Upper lobe of left lung (tissue), 6 donors: Measurements from ENCODE around the gene PIH1D2. TPM values are rescaled to one million over a fixed set of nuclear protein-coding genes. Genes with fewer than 3 reads are reported as not detected.
"Not testable (repeated sequence)": the region's sequence is repeated elsewhere in the genome, so short reads cannot be mapped to it uniquely, and the experiment has no call there.

Experiments used
- ATAC-seq, 2 donors: fragments of 200-7000 bp; cut with Tn5 transposase; one replicate each; pipeline ENCODE4 v1.9.1; 2022; ENCODE audit warnings: mild to moderate bottlenecking in 2 of 2, moderate library complexity in 2 of 2; ENCODE audit not compliant: low FRiP score in 2 of 2
- DNase-seq, 2 donors: peaks; one replicate each; pipeline ENCODE4 v3.0.0-alpha.2; 2019 to 2020
- H3K27ac ChIP-seq, 4 donors: fragments of 200-600 bp; sonication (generic); one replicate each; pipeline ENCODE4 v1.5.1; 2016 to 2019
- H3K27me3 ChIP-seq, 4 donors: fragments of 200-600 bp; sonication (generic); one replicate each; pipeline ENCODE4 v1.5.1; 2017 to 2019
- H3K36me3 ChIP-seq, 4 donors: fragments of 200-600 bp; sonication (generic); one replicate each; pipeline ENCODE4 v1.5.1; 2016 to 2019
- H3K4me1 ChIP-seq, 4 donors: fragments of 200-600 bp; sonication (generic); one replicate each; pipeline ENCODE4 v1.5.1; 2018 to 2019
- H3K4me3 ChIP-seq, 4 donors: fragments of 200-600 bp; sonication (generic); one replicate each; pipeline ENCODE4 v1.5.1; 2017 to 2019; ENCODE audit warnings: mild to moderate bottlenecking in 2 of 4, moderate library complexity in 1 of 4
- H3K9me3 ChIP-seq, 4 donors: fragments of 200-600 bp; sonication (generic); one replicate each; pipeline ENCODE4 v1.5.1; 2018 to 2019
- CTCF ChIP-seq, 6 experiments: fragments of 450-650 bp in 4 of 6; fragments of 200-600 bp in 2 of 6; sonication (generic) in 2 of 6; IDR thresholded peaks; one replicate each; pipeline ENCODE4 v1.5.1; 2016 to 2019; ENCODE audit warnings: antibody characterized with exemption in 6 of 6
- EP300 ChIP-seq, 4 donors: sonication (generic); formaldehyde crosslinking; IDR thresholded peaks; one replicate each; pipeline ENCODE4 v1.5.1; 2017; ENCODE audit warnings: antibody characterized with exemption in 4 of 4, control low read depth in 2 of 4
- POLR2A ChIP-seq, 4 donors: fragments of 450-650 bp; IDR thresholded peaks; one replicate each; pipeline ENCODE4 v1.5.1; 2016 to 2017; ENCODE audit warnings: antibody characterized with exemption in 4 of 4, mild to moderate bottlenecking in 2 of 4
- POLR2AphosphoS5 ChIP-seq, 2 donors: sonication (generic); formaldehyde crosslinking; IDR thresholded peaks; one replicate each; pipeline ENCODE4 v1.5.1; 2017; ENCODE audit warnings: antibody characterized with exemption in 2 of 2
- WGBS, 2 donors: methylation state at CpG; one replicate each; pipeline ENCODE4 v1.1.5; 2017 to 2018; 5-methylcytosine and 5-hydroxymethylcytosine counted together
- total RNA-seq, 6 donors: library from RNA; depleted of rRNA in 4 of 6; stranded (reverse); fragments of >200 nt in 4 of 6; gene quantifications; one replicate each; pipeline versions ENCODE4 v1.1.0 to v1.2.1, GENCODE V29; 2016 to 2021
- donor health status: DM: no; HTN: no; CAD: no; lungs with moderate emphysema.
- donor health status: DM: no; HTN: yes; CAD: no; lungs with severe emphysema.

PIH1D2 gene
- total RNA-seq, 6 donors from 2014 or later = 1.2 to 24.1 (median 4.0) TPM

DNA sequence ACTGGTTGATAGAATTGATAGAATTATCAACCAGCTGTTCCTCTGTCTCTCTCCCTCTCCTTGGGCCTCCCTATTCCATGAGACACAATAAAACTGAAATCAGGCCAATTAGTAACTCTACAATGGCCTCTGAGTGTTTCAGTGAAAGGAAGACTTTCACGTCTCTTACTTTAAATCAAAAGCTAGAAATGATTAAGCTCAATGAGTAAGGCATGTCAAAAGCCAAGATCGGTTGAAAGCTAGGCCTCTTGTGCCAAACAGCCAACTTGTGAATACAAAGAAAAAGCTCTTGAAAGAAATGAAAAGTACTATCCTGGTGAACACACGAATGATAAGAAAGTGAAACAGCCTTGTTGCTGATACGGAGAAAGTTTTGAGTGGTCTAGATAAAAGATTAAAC, 16.6 kb downstream of the PIH1D2 start:
- Histone ChIP-seq H3K4me1 (no peaks in the 10 kb centered on the region), H3K27ac (no peak overlapping the region), H3K27me3 (no peaks in the 10 kb centered on the region), H3K4me3 (no peak overlapping the region), H3K9me3 (no peaks in the 10 kb centered on the region), H3K36me3 (peaks cover 6 to 75% (median 38%) of the 10 kb centered on the region in 4 donors)
- 64 to 67% methylated on average over 4 of the region's 4 CpGs for WGBS, 2 donors
- TF ChIP-seq POLR2A (IDR thresholded peaks at IDR 0.05) = no peak
- no peak for TF ChIP-seq CTCF (IDR thresholded peaks at IDR 0.05)
- no peak for TF ChIP-seq EP300 (IDR thresholded peaks at IDR 0.05)
- no peak for TF ChIP-seq POLR2AphosphoS5 (IDR thresholded peaks at IDR 0.05)
- ATAC-seq = no peak
- DNase-seq = no peak

GRCh38 chr11:112051768-112052167, 22.0 kb downstream of the PIH1D2 start:
- WGBS, 2 donors = 82 to 88% methylated on average over 3 of the region's 3 CpGs
- Histone ChIP-seq H3K27me3 (no peaks in the 10 kb centered on the region), H3K9me3 (no peaks in the 10 kb centered on the region), H3K4me3 (no peak overlapping the region), H3K4me1 (peaks cover 0 to 5% (median 0%) of the 10 kb centered on the region in 4 donors), H3K27ac (no peak overlapping the region), H3K36me3 (peaks cover 8 to 78% (median 29%) of the 10 kb centered on the region in 4 donors)
- DNase-seq = no peak
- TF ChIP-seq EP300 (IDR thresholded peaks at IDR 0.05) (no peak), CTCF (IDR thresholded peaks at IDR 0.05) (no peak), POLR2A (IDR thresholded peaks at IDR 0.05) (no peak), POLR2AphosphoS5 (IDR thresholded peaks at IDR 0.05) (no peak)
- no peak for ATAC-seq

DNA sequence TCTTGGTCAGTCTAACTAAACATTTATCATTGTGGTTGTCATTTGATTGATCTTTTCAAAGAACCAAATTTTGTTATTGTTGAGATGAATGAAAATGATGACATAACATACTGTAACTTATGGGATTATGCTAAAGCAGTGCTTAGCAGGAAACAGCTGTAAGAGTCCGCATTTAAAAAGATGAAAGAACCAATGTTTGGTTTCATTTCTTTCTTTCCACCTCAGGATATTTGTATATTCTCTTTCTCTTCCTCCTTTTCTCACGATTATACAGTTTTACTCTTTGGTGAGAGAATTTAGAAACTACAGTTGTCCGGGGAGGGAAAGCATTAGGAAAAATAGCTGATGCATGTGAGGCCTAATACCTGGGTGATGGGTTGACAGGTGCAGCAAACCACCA, 23.1 kb downstream of the PIH1D2 start:
- Histone ChIP-seq H3K27ac (no peak overlapping the region), H3K36me3 (peaks cover 8 to 80% (median 33%) of the 10 kb centered on the region in 4 donors), H3K9me3 (no peaks in the 10 kb centered on the region), H3K4me1 (peaks cover 0 to 5% (median 0%) of the 10 kb centered on the region in 4 donors), H3K4me3 (no peak overlapping the region), H3K27me3 (no peaks in the 10 kb centered on the region)
- no peak for ATAC-seq
- TF ChIP-seq POLR2A (IDR thresholded peaks at IDR 0.05) = no peak
- TF ChIP-seq EP300 (IDR thresholded peaks at IDR 0.05) = no peak
- no peak for TF ChIP-seq CTCF (IDR thresholded peaks at IDR 0.05)
- TF ChIP-seq POLR2AphosphoS5 (IDR thresholded peaks at IDR 0.05) = no peak
- DNase-seq = no peak
- 67 to 83% methylated on average over 3 of the region's 3 CpGs for WGBS, 2 donors

DNA sequence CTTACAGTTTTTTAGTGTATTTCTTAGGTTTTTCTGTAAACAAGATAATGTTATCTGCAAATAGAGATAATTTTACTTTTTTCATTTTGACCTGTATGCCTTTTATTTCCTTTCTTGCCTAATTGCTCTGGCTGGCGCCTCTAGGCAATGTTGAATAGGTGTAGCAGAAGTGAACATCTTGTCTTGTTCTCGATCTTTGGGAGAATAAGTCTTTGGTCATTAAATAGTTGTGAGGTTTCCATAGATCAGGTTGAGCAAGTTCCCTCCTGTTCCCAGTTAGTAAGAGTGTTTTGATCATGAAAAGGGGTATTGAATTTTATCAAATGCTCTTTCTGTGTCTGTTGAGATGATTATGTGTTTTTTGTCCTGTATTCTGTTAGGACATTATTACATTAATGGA, 24.0 kb downstream of the PIH1D2 start:
- WGBS, 2 donors = 47 to 50% methylated on average over 2 of the region's 2 CpGs
- H3K27ac ChIP-seq = no peak overlapping the region
- no peak for DNase-seq
- peaks cover 13 to 89% (median 43%) of the 10 kb centered on the region in 4 donors for H3K36me3 ChIP-seq
- H3K27me3 ChIP-seq = no peaks in the 10 kb centered on the region
- H3K4me3 ChIP-seq = no peak overlapping the region
- no peaks in the 10 kb centered on the region for H3K9me3 ChIP-seq
- no peak for ATAC-seq
- TF ChIP-seq CTCF (IDR thresholded peaks at IDR 0.05) (no peak), POLR2AphosphoS5 (IDR thresholded peaks at IDR 0.05) (no peak), POLR2A (IDR thresholded peaks at IDR 0.05) (no peak), EP300 (IDR thresholded peaks at IDR 0.05) (no peak)
- H3K4me1 ChIP-seq = peaks cover 0 to 5% (median 0%) of the 10 kb centered on the region in 4 donors

- H3K36me3 ChIP-seq = peaks cover 14 to 86% (median 41%) of the 10 kb centered on the region in 4 donors
- not testable (repeated sequence) for H3K27ac ChIP-seq, H3K4me3 ChIP-seq, DNase-seq, ATAC-seq, H3K4me1 ChIP-seq, H3K27me3 ChIP-seq, H3K9me3 ChIP-seq
- WGBS, 2 donors = 89 to 98% methylated on average over 3 of the region's 3 CpGs
Measured at GRCh38 chr11:112048256-112048655, 25.6 kb downstream of the PIH1D2 start.

GRCh38 chr11:112046647-112047046, 27.2 kb downstream of the PIH1D2 start:
- DNase-seq, H3K4me1 ChIP-seq, ATAC-seq, H3K27ac ChIP-seq, H3K9me3 ChIP-seq, H3K27me3 ChIP-seq, H3K4me3 ChIP-seq: not testable (repeated sequence)
- H3K36me3 ChIP-seq = peaks cover 13 to 74% (median 29%) of the 10 kb centered on the region in 4 donors
- WGBS, 2 donors = 92 to 100% methylated on average over 2 of the region's 2 CpGs
